NB4 (cell line): ENCODE measurements around the gene PHKB.

ENCODE experiments used
- MYC ChIP-seq: IDR thresholded peaks from 2 replicates; pipeline ENCODE4 v1.6.1; 2011; ENCODE audit warnings: low read depth, low read length
- POLR2A ChIP-seq: IDR thresholded peaks from 2 replicates; pipeline ENCODE4 v1.6.1; 2011; ENCODE audit warnings: mild to moderate bottlenecking; ENCODE audit not compliant: insufficient read length; ENCODE audit errors: extremely low read depth
- TF ChIP-seq, protein P1 (sequence below): IDR thresholded peaks from one replicate; pipeline ENCODE4 v1.5.1; 2012; ENCODE audit warnings: low read depth, low read length
- TF ChIP-seq, protein P2 (sequence below): IDR thresholded peaks from 2 replicates; pipeline ENCODE4 v1.6.1; 2011; ENCODE audit warnings: low read depth, low read length

DNA sequence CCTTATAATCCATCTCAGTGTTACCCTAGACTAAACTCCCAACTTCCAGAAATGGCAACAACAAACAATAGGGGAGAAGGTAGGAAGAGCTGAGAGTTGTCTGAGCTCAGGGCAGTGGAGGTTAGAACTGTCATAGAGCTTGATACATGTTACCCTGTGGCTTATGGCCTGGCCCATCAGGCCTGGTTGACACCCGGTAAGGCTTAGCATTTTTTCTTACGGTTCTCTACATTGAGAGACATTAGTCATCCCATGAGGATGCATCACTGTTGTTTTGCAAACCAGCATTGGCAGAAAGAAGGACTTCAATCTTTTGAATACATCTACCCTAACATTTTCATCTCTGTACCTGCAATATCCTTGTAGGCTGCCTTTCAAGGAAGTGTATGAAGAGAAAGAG is 226.6 kb downstream of the PHKB start:
- no peak for TF ChIP-seq POLR2A
- TF ChIP-seq, protein P1, sequence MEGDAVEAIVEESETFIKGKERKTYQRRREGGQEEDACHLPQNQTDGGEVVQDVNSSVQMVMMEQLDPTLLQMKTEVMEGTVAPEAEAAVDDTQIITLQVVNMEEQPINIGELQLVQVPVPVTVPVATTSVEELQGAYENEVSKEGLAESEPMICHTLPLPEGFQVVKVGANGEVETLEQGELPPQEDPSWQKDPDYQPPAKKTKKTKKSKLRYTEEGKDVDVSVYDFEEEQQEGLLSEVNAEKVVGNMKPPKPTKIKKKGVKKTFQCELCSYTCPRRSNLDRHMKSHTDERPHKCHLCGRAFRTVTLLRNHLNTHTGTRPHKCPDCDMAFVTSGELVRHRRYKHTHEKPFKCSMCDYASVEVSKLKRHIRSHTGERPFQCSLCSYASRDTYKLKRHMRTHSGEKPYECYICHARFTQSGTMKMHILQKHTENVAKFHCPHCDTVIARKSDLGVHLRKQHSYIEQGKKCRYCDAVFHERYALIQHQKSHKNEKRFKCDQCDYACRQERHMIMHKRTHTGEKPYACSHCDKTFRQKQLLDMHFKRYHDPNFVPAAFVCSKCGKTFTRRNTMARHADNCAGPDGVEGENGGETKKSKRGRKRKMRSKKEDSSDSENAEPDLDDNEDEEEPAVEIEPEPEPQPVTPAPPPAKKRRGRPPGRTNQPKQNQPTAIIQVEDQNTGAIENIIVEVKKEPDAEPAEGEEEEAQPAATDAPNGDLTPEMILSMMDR: no peak
- no peak for TF ChIP-seq MYC
- TF ChIP-seq, protein P2, sequence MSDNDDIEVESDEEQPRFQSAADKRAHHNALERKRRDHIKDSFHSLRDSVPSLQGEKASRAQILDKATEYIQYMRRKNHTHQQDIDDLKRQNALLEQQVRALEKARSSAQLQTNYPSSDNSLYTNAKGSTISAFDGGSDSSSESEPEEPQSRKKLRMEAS: no peak
